Muscle layer of duodenum (tissue), 2 donors: ENCODE measurements around the gene FCN3.

Experiments used
- H3K27ac ChIP-seq: one replicate; pipeline ENCODE4 v1.7.0; 2013; ENCODE audit warnings: mild to moderate bottlenecking, low read length
- H3K27me3 ChIP-seq: one replicate; pipeline ENCODE4 v1.7.0; 2013; ENCODE audit warnings: low read depth, mild to moderate bottlenecking, control low read depth, low read length
- H3K36me3 ChIP-seq, 2 donors: one replicate each; pipeline ENCODE4 v1.7.0; 2013; ENCODE audit warnings: low read length in 2 of 2, control low read depth in 1 of 2, mild to moderate bottlenecking in 1 of 2; ENCODE audit not compliant: insufficient read depth in 2 of 2, control insufficient read depth in 1 of 2
- H3K4me1 ChIP-seq, 2 donors: one replicate each; pipeline ENCODE4 v1.7.0; 2013; ENCODE audit warnings: low read length in 2 of 2, mild to moderate bottlenecking in 2 of 2, control low read depth in 1 of 2, moderate library complexity in 1 of 2; ENCODE audit not compliant: insufficient read depth in 2 of 2, control insufficient read depth in 1 of 2
- H3K4me3 ChIP-seq, 2 donors: one replicate each; pipeline ENCODE4 v1.7.0; 2013; ENCODE audit warnings: low read length in 2 of 2, low read depth in 1 of 2, mild to moderate bottlenecking in 1 of 2
- H3K9me3 ChIP-seq, 2 donors: one replicate each; pipeline ENCODE4 v1.7.0; 2013; ENCODE audit warnings: low read length in 2 of 2, control low read depth in 1 of 2, mild to moderate bottlenecking in 1 of 2; ENCODE audit not compliant: control insufficient read depth in 1 of 2
- donor health status: healthy.

FCN3 gene

DNA sequence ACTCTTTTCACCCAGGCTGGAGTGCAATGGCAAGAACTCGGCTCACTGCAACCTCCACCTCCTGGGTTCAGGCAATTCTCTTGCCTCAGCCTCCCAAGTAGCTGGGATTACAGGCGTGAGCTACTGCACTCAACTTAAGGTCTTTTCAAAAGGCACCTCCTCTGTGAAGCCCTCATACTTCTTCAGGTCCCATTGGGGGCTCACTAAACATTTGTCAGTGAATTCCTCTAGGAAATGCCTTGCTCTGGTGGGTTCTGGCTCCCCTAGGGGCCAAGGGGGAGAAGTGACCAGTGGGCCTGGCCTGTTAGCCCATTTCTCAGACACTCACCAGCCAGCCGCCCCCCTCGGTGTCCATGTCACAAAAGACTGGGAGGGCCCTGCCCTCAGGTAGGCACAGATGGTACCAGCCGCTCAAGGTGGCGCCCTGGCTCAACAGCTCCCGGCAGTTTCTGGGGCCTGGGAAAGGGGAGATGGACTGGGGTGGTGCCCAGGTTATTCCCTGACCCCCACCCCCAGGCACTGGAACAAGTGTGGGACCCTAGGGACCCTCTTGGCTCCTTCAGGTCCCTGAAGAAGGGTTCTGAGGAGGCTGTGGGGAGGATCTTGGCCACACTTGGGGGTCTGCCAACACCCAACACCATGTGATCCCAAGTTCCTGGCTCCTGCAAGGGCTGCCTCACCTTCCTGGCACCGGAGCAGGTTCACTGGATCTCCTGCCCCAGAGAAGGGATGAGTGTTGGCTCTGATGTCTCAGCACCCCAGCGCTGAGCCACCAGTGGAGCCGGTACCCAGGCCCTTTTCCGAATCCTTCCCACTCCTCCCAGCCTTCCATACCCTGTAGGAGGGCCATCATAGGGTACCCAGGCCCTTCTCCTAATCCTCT is 1.6 kb downstream of the FCN3 start:
- H3K27ac ChIP-seq, result no peak overlapping the region
- no peaks in the 10 kb centered on the region for H3K9me3 ChIP-seq
- no peaks in the 10 kb centered on the region for H3K27me3 ChIP-seq
- no peak overlapping the region for H3K4me3 ChIP-seq
- no peaks in the 10 kb centered on the region for H3K36me3 ChIP-seq
- H3K4me1 ChIP-seq, result no peaks in the 10 kb centered on the region

DNA sequence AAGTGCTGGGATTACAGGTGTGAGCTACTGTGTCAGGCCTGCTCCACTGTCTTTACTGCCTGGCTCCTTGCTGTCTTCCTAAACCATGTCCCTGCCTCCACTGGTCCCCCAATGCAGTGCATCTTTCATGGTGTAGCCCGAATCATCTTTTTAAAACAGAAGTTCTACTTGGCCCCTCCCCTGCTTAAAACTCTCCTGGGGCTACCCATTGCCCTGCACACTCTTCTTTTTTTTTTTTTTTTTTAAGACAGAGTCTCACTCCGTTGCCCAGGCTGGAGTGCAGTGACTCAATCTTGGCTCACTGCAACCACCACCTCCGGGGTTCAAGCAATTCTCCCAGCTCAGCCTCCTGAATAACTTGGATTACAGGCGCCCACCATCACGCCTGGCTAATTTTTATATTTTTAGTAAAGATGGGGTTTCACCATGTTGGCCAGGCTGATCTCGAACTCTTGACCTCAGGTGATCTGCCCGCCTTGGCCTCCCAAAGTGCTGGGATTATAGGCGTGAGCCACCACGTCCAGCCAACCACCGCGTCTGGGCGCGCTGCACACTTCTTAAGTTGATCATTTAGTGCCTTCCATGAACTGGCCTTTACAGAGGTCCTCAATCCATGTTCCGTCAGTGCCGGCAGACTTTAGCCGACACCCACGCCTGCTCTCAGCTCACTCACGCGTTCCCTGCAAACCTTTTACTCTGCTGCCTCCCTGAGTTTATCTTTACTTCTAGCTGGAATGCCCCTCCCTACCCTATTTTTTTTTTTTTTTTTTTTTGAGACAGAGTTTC is 2.4 kb downstream of the FCN3 start:
- no peaks in the 10 kb centered on the region for H3K27me3 ChIP-seq
- no peaks in the 10 kb centered on the region for H3K36me3 ChIP-seq
- H3K4me3 ChIP-seq, result no peak overlapping the region
- no peaks in the 10 kb centered on the region for H3K9me3 ChIP-seq
- no peak overlapping the region for H3K27ac ChIP-seq
- H3K4me1 ChIP-seq, result peaks cover 5 to 8% of the 10 kb centered on the region in 2 donors

DNA sequence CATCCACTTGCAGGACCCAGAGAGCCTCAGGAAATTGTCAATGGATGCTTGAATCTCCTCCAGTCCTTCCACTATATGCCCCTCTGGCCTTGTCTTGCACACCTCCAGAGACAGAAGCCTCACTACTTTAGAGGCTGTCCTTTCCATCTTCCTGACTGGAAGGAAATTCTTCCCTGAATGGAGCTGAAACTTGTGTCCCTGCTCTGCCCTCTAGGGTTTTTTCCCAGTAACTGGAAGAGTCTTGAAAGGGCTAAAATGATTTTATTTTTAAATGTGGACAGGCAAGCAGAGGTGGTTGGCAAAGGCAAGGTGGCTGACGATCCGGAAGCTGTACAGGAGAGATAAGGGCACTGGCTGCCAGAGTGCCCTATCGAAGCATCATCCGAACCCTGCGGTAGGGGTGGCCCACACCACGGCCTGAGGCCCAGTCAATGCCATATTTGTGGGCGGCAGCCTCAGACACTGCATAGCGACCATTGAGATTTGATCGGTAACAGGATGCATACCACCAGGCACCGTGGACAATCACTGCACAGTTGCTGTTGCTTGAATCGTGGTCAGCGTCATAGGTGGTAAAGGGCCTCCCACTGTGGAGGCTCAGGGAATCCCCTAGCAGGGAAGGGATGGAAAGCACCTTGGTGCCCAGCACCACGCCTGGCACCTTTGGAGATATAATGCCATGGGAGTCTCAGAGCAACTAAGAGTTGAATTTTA is 5.6 kb downstream of the FCN3 start:
- H3K36me3 ChIP-seq, result peaks cover 0 to 3% of the 10 kb centered on the region in 2 donors
- peaks cover 16 to 23% of the 10 kb centered on the region in 2 donors for H3K4me1 ChIP-seq
- no peak overlapping the region for H3K27ac ChIP-seq
- H3K9me3 ChIP-seq, result no peaks in the 10 kb centered on the region
- no peaks in the 10 kb centered on the region for H3K27me3 ChIP-seq
- no peak overlapping the region for H3K4me3 ChIP-seq

DNA sequence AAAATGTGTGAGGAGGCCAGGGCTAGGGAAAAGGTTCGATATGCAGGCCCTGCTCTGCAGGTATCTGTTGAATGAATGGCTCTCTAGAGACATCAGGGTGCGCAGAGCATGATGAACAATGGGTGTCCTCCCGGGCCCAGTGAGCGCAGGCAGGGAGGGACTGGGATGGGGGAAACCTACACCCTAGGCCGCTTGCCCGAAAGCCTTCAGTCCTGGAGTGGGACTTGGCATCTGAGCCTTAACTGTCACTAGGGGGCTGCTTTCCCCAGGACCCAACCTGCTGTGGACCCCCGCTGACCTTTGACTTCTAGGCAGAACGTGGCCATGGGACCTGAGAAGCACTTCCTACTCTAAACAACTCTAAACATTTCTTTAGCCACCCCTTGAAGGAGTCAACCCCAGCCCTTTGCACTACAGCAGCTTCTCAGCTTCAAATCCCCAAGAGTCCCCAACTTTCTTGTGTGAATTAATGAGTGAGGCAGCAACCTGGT is 7.4 kb downstream of the FCN3 start:
- Histone ChIP-seq H3K9me3 (no peaks in the 10 kb centered on the region), H3K4me3 (peak overlapping the region; percentile 69 to 72), H3K27ac (peak overlapping the region; percentile 96), H3K27me3 (no peaks in the 10 kb centered on the region), H3K36me3 (peaks cover 3 to 20% of the 10 kb centered on the region in 2 donors), H3K4me1 (peaks cover 16 to 24% of the 10 kb centered on the region in 2 donors)

DNA sequence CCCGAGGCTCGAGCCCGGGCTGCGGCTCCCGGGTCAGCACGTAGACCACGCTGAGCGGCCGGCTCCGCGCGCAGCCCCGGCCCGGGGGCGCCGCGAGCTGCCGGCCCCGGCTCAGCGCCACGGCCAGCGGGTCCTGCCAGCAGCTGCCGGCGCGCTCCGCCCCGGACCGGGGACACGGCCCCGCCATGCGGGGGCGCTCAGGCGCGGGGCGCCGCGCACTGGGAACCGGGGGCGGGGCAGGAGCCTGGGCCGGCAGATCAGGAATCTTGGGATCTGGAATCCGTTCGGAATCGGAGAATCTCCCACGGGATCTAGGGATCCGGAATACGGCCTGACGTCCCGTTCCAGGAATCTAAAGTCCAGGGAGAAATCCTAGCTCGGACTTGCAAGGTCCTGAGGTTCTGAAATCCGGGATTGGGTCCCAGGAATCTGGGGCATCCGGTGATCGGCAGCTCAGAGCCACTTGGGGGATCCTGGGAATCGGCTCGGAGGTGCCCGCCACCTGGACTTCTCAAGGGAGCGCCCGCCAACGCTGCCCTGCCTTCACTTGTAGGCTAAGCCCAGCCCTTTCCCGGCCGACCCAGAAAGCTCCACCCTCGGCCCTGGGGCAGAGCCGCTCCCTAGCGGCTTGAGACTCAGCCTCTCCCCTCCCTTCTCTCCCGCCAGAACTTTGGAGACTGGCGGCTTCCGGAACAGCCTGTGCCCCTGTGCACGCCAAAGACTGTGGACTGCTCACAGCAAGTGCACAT is 8.0 kb downstream of the FCN3 start, which contains the start of gene MAP3K6:
Gene MAP3K6 (minus strand): TSS at position 551 of the 749 bp plus-strand sequence. CDS start 364 bp downstream, at position 187.
- peaks cover 10 to 27% of the 10 kb centered on the region in 2 donors for H3K36me3 ChIP-seq
- H3K4me3 ChIP-seq, result peak within 1 kb of the TSS; percentile 69 to 72
- H3K9me3 ChIP-seq, result no peaks in the 10 kb centered on the region
- peak within 1 kb of the TSS; percentile 96 for H3K27ac ChIP-seq
- no peaks in the 10 kb centered on the region for H3K27me3 ChIP-seq
- peaks cover 16 to 24% of the 10 kb centered on the region in 2 donors for H3K4me1 ChIP-seq

DNA sequence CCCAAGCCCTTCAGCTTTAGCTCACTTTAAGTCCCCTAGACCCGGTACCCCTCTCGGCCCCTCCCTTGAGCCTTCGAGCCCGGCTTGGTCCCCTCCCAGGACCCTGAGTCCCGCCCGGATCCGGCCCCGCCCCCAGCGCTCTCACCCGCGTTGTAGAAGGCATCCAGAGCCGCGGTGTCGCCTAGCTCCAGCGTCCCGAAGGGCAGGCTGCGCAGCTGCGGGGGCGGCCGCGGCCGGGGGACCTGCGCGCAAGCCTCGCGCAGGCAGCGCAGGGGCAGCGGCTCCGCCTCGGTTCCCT is 8.6 kb downstream of the FCN3 start:
- H3K4me1 ChIP-seq, result peaks cover 16 to 24% of the 10 kb centered on the region in 2 donors

DNA sequence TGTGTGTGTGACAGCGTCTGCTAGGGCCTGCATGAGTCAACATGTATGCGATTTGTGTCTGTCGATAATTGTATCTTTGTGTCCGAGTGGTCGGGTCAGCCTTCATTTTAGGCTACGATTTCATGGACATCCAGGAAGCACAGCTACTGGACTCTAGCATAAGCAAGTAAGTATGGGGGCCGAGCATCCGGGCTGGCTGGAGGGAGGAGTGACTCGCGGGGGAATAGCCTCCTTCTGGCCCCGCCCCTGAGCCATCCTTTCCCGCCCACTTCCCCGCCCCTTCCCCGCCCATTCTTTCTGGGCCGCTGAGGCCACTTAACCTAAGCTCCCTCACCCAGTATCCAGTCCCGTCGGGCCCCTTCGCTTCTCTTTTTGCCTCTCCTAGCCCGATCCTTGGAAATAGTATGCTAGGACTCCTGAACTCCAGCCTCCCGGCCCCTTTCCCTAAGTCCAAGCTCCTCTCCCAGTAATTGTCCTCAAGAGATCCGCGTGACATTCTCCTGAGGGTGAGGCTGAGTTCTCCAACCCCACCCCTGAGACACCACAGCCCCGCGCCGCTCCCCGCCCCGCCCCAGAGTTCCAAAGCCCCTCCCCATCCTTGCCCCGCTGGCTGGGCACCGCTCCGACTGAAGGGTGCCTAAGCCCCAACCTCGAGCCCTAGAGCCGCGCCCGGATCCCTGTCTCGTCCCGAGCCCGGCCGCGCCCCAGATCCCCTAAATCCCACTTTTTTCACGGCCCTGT is 9.1 kb downstream of the FCN3 start:
- H3K27me3 ChIP-seq, result no peaks in the 10 kb centered on the region
- H3K36me3 ChIP-seq, result peaks cover 17 to 37% of the 10 kb centered on the region in 2 donors
- H3K27ac ChIP-seq, result peak overlapping the region; percentile 76
- H3K4me1 ChIP-seq, result peaks cover 16 to 29% of the 10 kb centered on the region in 2 donors
- H3K4me3 ChIP-seq, result peak overlapping the region; percentile 66 to 72
- no peaks in the 10 kb centered on the region for H3K9me3 ChIP-seq

More for the DNA sequence above, 8.6 kb downstream of the FCN3 start:
- Histone ChIP-seq H3K27ac (peak overlapping the region; percentile 76), H3K36me3 (peaks cover 15 to 32% of the 10 kb centered on the region in 2 donors), H3K27me3 (no peaks in the 10 kb centered on the region), H3K4me3 (peak overlapping the region; percentile 56 to 72), H3K9me3 (no peaks in the 10 kb centered on the region)

DNA sequence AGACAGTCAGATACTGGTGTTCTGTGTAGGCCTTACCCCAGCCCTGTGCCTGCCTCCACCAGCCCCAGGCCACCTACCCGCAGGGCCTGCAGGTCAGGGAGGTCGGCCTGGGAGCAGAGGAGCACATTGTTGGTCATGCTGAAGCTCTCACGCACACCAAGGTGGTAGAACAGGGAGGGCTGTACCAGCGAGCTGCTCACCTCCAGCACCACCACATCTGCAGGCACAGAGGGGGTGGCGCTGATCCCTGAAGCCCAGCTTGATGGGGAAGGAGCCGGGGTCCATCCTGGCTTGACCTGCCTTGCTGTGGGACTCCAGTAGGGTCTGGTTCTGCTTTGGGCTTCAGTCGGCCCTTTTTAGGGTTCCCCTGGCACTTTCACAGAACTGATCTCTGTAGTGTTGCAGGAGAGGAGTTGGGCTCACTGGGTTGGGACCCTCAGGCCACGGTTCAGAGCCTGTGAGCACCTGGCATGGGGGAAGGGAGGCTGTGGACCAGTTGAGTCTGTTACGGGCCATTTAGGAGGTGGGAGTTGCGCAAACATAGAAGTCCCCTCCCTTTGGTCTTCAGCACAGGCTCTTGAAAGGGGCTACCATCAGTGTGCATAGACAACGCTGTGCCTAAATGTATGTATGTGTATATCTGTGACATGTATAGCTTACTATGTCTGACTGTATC is 9.8 kb downstream of the FCN3 start:
- H3K27me3 ChIP-seq, result no peaks in the 10 kb centered on the region
- H3K4me1 ChIP-seq, result peaks cover 16 to 29% of the 10 kb centered on the region in 2 donors
- peak overlapping the region; percentile 66 to 72 for H3K4me3 ChIP-seq
- peaks cover 17 to 37% of the 10 kb centered on the region in 2 donors for H3K36me3 ChIP-seq
- peak overlapping the region; percentile 76 for H3K27ac ChIP-seq
- no peaks in the 10 kb centered on the region for H3K9me3 ChIP-seq

DNA sequence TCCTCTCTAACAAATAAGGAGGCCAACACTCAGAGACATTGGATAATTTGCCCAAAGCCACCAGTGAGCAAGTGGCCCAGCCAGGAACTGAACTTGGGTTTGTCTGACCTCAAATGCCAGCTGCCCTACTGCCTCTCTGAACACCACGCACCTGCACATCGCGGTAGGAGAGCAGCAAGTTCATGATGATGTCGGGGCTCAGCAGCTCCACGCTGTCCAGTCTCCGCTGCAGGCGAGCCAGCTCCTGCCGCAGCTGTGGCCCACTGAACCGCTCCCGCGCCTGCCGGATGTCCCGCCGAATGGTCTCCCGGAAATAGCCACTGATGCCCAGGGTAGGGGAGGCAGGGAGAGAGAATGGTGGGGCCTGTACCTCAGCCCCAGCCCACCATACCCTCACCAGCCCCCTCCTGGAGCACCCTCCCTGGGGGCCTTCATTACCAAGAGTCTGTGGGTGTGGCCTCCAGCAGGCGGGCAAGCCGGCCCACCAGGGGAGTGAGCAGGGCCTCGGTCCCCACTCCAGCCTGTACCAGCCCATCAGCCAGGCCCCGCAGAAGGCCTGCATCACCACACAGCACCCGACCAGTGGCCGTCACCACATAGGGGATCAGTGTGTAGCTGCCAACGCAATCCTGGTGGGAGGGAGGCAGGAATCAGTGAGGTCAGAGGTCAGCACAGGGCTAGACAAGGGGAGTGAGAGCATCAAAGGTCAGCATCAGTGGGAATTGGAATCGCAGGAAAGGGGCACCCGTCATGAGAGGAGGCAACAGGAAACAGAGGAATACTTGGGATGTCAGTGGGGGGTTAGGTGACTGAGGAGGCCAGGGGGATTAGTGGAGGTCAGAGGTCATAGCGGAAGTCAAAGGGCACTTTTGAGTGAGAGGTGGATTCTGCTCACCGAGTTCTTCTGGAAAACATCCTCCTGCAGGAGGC is 10.6 kb downstream of the FCN3 start:
- Histone ChIP-seq H3K27me3 (no peaks in the 10 kb centered on the region), H3K9me3 (no peaks in the 10 kb centered on the region), H3K36me3 (peaks cover 21 to 44% of the 10 kb centered on the region in 2 donors), H3K27ac (no peak overlapping the region), H3K4me3 (peak overlapping the region in 1 of 2 donors; percentile 72), H3K4me1 (peaks cover 16 to 29% of the 10 kb centered on the region in 2 donors)
